PFSK-1 (cell line): ENCODE measurements around the gene WFIKKN1.

Experiments
- POLR2AphosphoS5 ChIP-seq: IDR thresholded peaks from 2 replicates; pipeline ENCODE4 v1.6.1; 2012; ENCODE audit warnings: low read depth, mild to moderate bottlenecking, control low read depth, low read length, moderate library complexity
- SIN3A ChIP-seq: IDR thresholded peaks from 2 replicates; pipeline ENCODE4 v1.6.1; 2012; ENCODE audit warnings: mild to moderate bottlenecking, low read length, moderate library complexity, borderline replicate concordance; ENCODE audit not compliant: insufficient read depth
- TAF1 ChIP-seq: IDR thresholded peaks from 2 replicates; pipeline ENCODE4 v1.6.1; 2012; ENCODE audit warnings: low read length, control low read depth, borderline replicate concordance; ENCODE audit not compliant: insufficient read depth
- TF ChIP-seq, protein P1 (sequence below), 2 experiments: IDR thresholded peaks; 2 replicates each; pipeline versions ENCODE4 v1.6.1 to v1.8.0; 2011 to 2012; ENCODE audit warnings: low read depth in 2 of 2, low read length in 2 of 2, control low read depth in 1 of 2, inconsistent platforms in 1 of 2, mild to moderate bottlenecking in 1 of 2, moderate library complexity in 1 of 2; ENCODE audit not compliant: insufficient read depth in 1 of 2

GRCh38 chr16:648781-649589 lies 18.2 kb downstream of the WFIKKN1 start, which contains the start of gene WDR90:
- no peak for TF ChIP-seq POLR2AphosphoS5
- TF ChIP-seq, protein P1, sequence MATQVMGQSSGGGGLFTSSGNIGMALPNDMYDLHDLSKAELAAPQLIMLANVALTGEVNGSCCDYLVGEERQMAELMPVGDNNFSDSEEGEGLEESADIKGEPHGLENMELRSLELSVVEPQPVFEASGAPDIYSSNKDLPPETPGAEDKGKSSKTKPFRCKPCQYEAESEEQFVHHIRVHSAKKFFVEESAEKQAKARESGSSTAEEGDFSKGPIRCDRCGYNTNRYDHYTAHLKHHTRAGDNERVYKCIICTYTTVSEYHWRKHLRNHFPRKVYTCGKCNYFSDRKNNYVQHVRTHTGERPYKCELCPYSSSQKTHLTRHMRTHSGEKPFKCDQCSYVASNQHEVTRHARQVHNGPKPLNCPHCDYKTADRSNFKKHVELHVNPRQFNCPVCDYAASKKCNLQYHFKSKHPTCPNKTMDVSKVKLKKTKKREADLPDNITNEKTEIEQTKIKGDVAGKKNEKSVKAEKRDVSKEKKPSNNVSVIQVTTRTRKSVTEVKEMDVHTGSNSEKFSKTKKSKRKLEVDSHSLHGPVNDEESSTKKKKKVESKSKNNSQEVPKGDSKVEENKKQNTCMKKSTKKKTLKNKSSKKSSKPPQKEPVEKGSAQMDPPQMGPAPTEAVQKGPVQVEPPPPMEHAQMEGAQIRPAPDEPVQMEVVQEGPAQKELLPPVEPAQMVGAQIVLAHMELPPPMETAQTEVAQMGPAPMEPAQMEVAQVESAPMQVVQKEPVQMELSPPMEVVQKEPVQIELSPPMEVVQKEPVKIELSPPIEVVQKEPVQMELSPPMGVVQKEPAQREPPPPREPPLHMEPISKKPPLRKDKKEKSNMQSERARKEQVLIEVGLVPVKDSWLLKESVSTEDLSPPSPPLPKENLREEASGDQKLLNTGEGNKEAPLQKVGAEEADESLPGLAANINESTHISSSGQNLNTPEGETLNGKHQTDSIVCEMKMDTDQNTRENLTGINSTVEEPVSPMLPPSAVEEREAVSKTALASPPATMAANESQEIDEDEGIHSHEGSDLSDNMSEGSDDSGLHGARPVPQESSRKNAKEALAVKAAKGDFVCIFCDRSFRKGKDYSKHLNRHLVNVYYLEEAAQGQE (IDR thresholded peaks at IDR 0.05; ENCODE audit: insufficient read depth in 1 of 2, low read depth in 2 of 2, low read length in 2 of 2): no peak
- TF ChIP-seq SIN3A: no peak
- TF ChIP-seq TAF1: no peak
